CD14-positive monocyte (primary cell): Measurements from ENCODE around the gene CTTN. TPM values are rescaled to one million over a fixed set of nuclear protein-coding genes. Genes with fewer than 3 reads are reported as not detected.
A peak's percentile ranks its signal among the peaks of the same experiment; 100 is the strongest.
"Not testable (repeated sequence)": the region's sequence is repeated elsewhere in the genome, so short reads cannot be mapped to it uniquely, and the experiment has no call there.

Experiments used
- DNase-seq, 3 donors: peaks; one replicate each; pipeline ENCODE4 v3.0.0-alpha.2; 2011 to 2022
- H2AFZ ChIP-seq: 2 replicates; pipeline ENCODE4 v1.6.0; 2012; ENCODE audit warnings: mild to moderate bottlenecking, low read depth, low read length, inconsistent platforms; ENCODE audit not compliant: insufficient read depth, poor library complexity, severe bottlenecking
- H3K27ac ChIP-seq, 2 donors: 1 replicate in 1 of 2; 2 replicates in 1 of 2; pipeline ENCODE4 v1.5.1; 2012 to 2013; ENCODE audit warnings: low read length in 2 of 2, control low read depth in 1 of 2, inconsistent platforms in 1 of 2, low read depth in 1 of 2, mild to moderate bottlenecking in 1 of 2
- H3K27me3 ChIP-seq, 2 donors: one replicate each; pipeline versions ENCODE4 v1.6.0 to v1.6.1; 2011 to 2013; ENCODE audit warnings: low read length in 2 of 2; ENCODE audit not compliant: control insufficient read depth in 2 of 2, insufficient read depth in 2 of 2
- H3K36me3 ChIP-seq, 2 donors: replicated peaks in 1 of 2; 1 replicate in 1 of 2; 2 replicates in 1 of 2; pipeline versions ENCODE4 v1.5.1 to v1.6.1; 2012 to 2013; ENCODE audit warnings: low read length in 2 of 2, control low read depth in 1 of 2, inconsistent platforms in 1 of 2, mild to moderate bottlenecking in 1 of 2; ENCODE audit not compliant: insufficient read depth in 2 of 2, control insufficient read depth in 1 of 2
- H3K4me1 ChIP-seq, 2 donors: 1 replicate in 1 of 2; 2 replicates in 1 of 2; pipeline versions ENCODE4 v1.5.1 to v1.6.1; 2012 to 2013; ENCODE audit warnings: low read length in 2 of 2, control low read depth in 1 of 2, inconsistent platforms in 1 of 2, mild to moderate bottlenecking in 1 of 2, moderate library complexity in 1 of 2; ENCODE audit not compliant: insufficient read depth in 2 of 2, control insufficient read depth in 1 of 2
- H3K4me2 ChIP-seq: replicated peaks from 2 replicates; pipeline ENCODE3; 2012; ENCODE audit warnings: low read length, moderate library complexity, mild to moderate bottlenecking; ENCODE audit not compliant: poor library complexity, severe bottlenecking; ENCODE audit errors: extremely low read depth
- H3K4me3 ChIP-seq, 3 experiments: fragments of 200-600 bp in 1 of 3; sonication (generic) in 1 of 3; replicated peaks in 1 of 3; 1 replicate in 2 of 3; 2 replicates in 1 of 3; pipeline ENCODE4 v1.5.1; 2011 to 2013; ENCODE audit warnings: low read length in 3 of 3, mild to moderate bottlenecking in 3 of 3, control low read depth in 2 of 3, low read depth in 2 of 3, inconsistent platforms in 1 of 3, moderate library complexity in 1 of 3
- H3K79me2 ChIP-seq: 2 replicates; pipeline ENCODE4 v1.6.0; 2012; ENCODE audit warnings: mild to moderate bottlenecking, control low read depth, inconsistent platforms, low read length, moderate library complexity; ENCODE audit not compliant: insufficient read depth
- H3K9ac ChIP-seq: 2 replicates; pipeline ENCODE4 v1.6.0; 2017; ENCODE audit warnings: low read length, mild to moderate bottlenecking; ENCODE audit not compliant: insufficient read depth, poor library complexity, severe bottlenecking
- H3K9me3 ChIP-seq, 2 donors: replicated peaks in 1 of 2; 1 replicate in 1 of 2; 2 replicates in 1 of 2; pipeline versions ENCODE4 v1.5.1 to v1.6.1; 2012 to 2013; ENCODE audit warnings: low read length in 2 of 2, control low read depth in 1 of 2; ENCODE audit not compliant: control insufficient read depth in 1 of 2, insufficient read depth in 1 of 2
- H4K20me1 ChIP-seq: 2 replicates; pipeline ENCODE4 v1.6.0; 2012; ENCODE audit warnings: mild to moderate bottlenecking, low read length, control low read depth, moderate library complexity; ENCODE audit not compliant: insufficient read depth
- H3K27ac Mint-ChIP-seq, 7 donors: one replicate each; pipeline ENCODE4 v1.8.0; 2020; ENCODE audit warnings: mild to moderate bottlenecking in 7 of 7, mixed read lengths in 7 of 7, moderate library complexity in 6 of 7, inconsistent platforms in 2 of 7
- H3K27me3 Mint-ChIP-seq, 3 donors: one replicate each; pipeline ENCODE4 v1.8.0; 2021 to 2022; ENCODE audit warnings: low read depth in 3 of 3, mild to moderate bottlenecking in 3 of 3, mixed read lengths in 3 of 3, moderate library complexity in 3 of 3, inconsistent platforms in 1 of 3
- H3K36me3 Mint-ChIP-seq, 2 donors: one replicate each; pipeline ENCODE4 v1.8.0; 2020; ENCODE audit warnings: mixed read lengths in 2 of 2, inconsistent platforms in 1 of 2, mild to moderate bottlenecking in 1 of 2
- H3K4me1 Mint-ChIP-seq: one replicate; pipeline ENCODE4 v1.8.0; 2020; ENCODE audit warnings: mild to moderate bottlenecking, mixed read lengths
- H3K4me3 Mint-ChIP-seq, 2 donors: one replicate each; pipeline ENCODE4 v1.8.0; 2020; ENCODE audit warnings: mild to moderate bottlenecking in 2 of 2, mixed read lengths in 2 of 2, moderate library complexity in 1 of 2
- H3K9me3 Mint-ChIP-seq, 7 donors: one replicate each; pipeline ENCODE4 v1.8.0; 2020 to 2022; ENCODE audit warnings: mixed read lengths in 7 of 7, mild to moderate bottlenecking in 6 of 7, moderate library complexity in 6 of 7, inconsistent platforms in 2 of 7
- CTCF ChIP-seq: fragments of 200-600 bp; IDR thresholded peaks from one replicate; pipeline ENCODE4 v1.8.0; 2022; ENCODE audit warnings: antibody characterized with exemption, mild to moderate bottlenecking
- WGBS: methylation state at CpG from one replicate; pipeline ENCODE4 v1.1.5; 2013; ENCODE audit warnings: missing lambda C conversion rate; ENCODE audit not compliant: insufficient coverage; 5-methylcytosine and 5-hydroxymethylcytosine counted together
- intact Hi-C, 2 donors: fragments of 100-400 bp; cut with micrococcal nuclease; formaldehyde crosslinking; loops; one replicate each; pipeline versions ENCODE4 v1.15.0 to v1.15.1; 2023
- polyA plus RNA-seq, 3 donors: library from polyadenylated mRNA; depleted of rRNA in 1 of 3; unstranded in 2 of 3; stranded (reverse) in 1 of 3; fragments of 300-500 nt in 2 of 3; fragments of >200 nt in 1 of 3; fragmentation: Illumina TruSeq in 2 of 3; gene quantifications; 1 replicate in 2 of 3; 2 replicates in 1 of 3; pipeline ENCODE4 v1.2.3, GENCODE V29; 2012 to 2021

CTTN gene
- polyA plus RNA-seq, 3 donors: 0.05 to 0.11 TPM; not detected in 1

- Histone ChIP-seq H3K9me3 (peaks cover 0 to 24% of the 10 kb centered on the region in 2 donors), H3K4me3 (no peak overlapping the region), H3K4me2 (no peak overlapping the region), H3K9ac (no peak overlapping the region), H3K4me1 (no peaks in the 10 kb centered on the region), H4K20me1 (peaks cover 23% of the 10 kb centered on the region), H3K27ac (no peak overlapping the region), H3K36me3 (no peaks in the 10 kb centered on the region), H3K79me2 (no peaks in the 10 kb centered on the region), H3K27me3 (peaks cover 83 to 99% of the 10 kb centered on the region in 2 donors), H2AFZ (no peak overlapping the region)
- WGBS: 77% methylated on average over 8 of the region's 13 CpGs
- peak overlapping the region in 1 of 2 donors; percentile 47 for H3K4me3 Mint-ChIP-seq
- no peak for TF ChIP-seq CTCF
- DNase-seq: no peak
- no peaks in the 10 kb centered on the region for H3K36me3 Mint-ChIP-seq
- peaks cover 3% of the 10 kb centered on the region for H3K4me1 Mint-ChIP-seq
- H3K27me3 Mint-ChIP-seq: peaks cover 96 to 97% (median 96%) of the 10 kb centered on the region in 3 donors
- H3K27ac Mint-ChIP-seq: no peak overlapping the region
- intact Hi-C loops: no loop called here
- H3K9me3 Mint-ChIP-seq: peaks cover 0 to 8% (median 6%) of the 10 kb centered on the region in 7 donors
Measured at GRCh38 chr11:70407121-70407520, 8.8 kb downstream of the CTTN start.

- Mint-ChIP-seq H3K4me3 (peak overlapping the region in 1 of 2 donors; percentile 78), H3K36me3 (no peaks in the 10 kb centered on the region), H3K27ac (no peak overlapping the region), H3K9me3 (peaks cover 0 to 8% (median 6%) of the 10 kb centered on the region in 7 donors), H3K4me1 (no peaks in the 10 kb centered on the region), H3K27me3 (peaks cover 96 to 97% (median 96%) of the 10 kb centered on the region in 3 donors)
- TF ChIP-seq CTCF: no peak
- no peak overlapping the region for H3K9ac ChIP-seq
- H3K4me3 ChIP-seq: no peak overlapping the region
- no peak overlapping the region for H3K4me2 ChIP-seq
- intact Hi-C loops: no loop called here
- 100% methylated on average over 1 of the region's 6 CpGs for WGBS
- H4K20me1 ChIP-seq: peaks cover 23% of the 10 kb centered on the region
- peaks cover 83 to 99% of the 10 kb centered on the region in 2 donors for H3K27me3 ChIP-seq
- no peak for DNase-seq
- H3K79me2 ChIP-seq: no peaks in the 10 kb centered on the region
- no peaks in the 10 kb centered on the region for H3K4me1 ChIP-seq
- H3K27ac ChIP-seq: no peak overlapping the region
- H2AFZ ChIP-seq: no peak overlapping the region
- no peaks in the 10 kb centered on the region for H3K36me3 ChIP-seq
- H3K9me3 ChIP-seq: peaks cover 0 to 18% of the 10 kb centered on the region in 2 donors
Measured at GRCh38 chr11:70407814-70408213, 9.5 kb downstream of the CTTN start.

- 67% methylated on average over 4 of the region's 4 CpGs for WGBS
- H3K79me2 ChIP-seq: not testable (repeated sequence)
Measured at GRCh38 chr11:70408326-70408725, 10.0 kb downstream of the CTTN start.

More at GRCh38 chr11:70408326-70408725, 10.0 kb downstream of the CTTN start:
- intact Hi-C loops, H3K36me3 Mint-ChIP-seq, H3K27ac ChIP-seq, H3K9ac ChIP-seq, H3K36me3 ChIP-seq, H3K9me3 Mint-ChIP-seq, H3K4me2 ChIP-seq, H2AFZ ChIP-seq, DNase-seq, H3K27ac Mint-ChIP-seq, H3K4me3 ChIP-seq, H3K4me1 ChIP-seq, H3K4me1 Mint-ChIP-seq: not testable (repeated sequence)
- Histone ChIP-seq H3K9me3 (peaks cover 0 to 20% of the 10 kb centered on the region in 2 donors), H4K20me1 (peaks cover 29% of the 10 kb centered on the region), H3K27me3 (peaks cover 81 to 99% of the 10 kb centered on the region in 2 donors)
- Mint-ChIP-seq H3K27me3 (peaks cover 96 to 97% (median 96%) of the 10 kb centered on the region in 3 donors), H3K4me3 (peak overlapping the region in 1 of 2 donors; percentile 78)
